NCI-H1417 treated with DMSO at 0.1 percent for 48 hours (cell line): ENCODE data around the gene HELZ2.

Experiments
- DNase-seq: peaks from one replicate; lab custom pipeline; 2025; lab: John Stamatoyannopoulos, UW

The HELZ2 gene

DNA sequence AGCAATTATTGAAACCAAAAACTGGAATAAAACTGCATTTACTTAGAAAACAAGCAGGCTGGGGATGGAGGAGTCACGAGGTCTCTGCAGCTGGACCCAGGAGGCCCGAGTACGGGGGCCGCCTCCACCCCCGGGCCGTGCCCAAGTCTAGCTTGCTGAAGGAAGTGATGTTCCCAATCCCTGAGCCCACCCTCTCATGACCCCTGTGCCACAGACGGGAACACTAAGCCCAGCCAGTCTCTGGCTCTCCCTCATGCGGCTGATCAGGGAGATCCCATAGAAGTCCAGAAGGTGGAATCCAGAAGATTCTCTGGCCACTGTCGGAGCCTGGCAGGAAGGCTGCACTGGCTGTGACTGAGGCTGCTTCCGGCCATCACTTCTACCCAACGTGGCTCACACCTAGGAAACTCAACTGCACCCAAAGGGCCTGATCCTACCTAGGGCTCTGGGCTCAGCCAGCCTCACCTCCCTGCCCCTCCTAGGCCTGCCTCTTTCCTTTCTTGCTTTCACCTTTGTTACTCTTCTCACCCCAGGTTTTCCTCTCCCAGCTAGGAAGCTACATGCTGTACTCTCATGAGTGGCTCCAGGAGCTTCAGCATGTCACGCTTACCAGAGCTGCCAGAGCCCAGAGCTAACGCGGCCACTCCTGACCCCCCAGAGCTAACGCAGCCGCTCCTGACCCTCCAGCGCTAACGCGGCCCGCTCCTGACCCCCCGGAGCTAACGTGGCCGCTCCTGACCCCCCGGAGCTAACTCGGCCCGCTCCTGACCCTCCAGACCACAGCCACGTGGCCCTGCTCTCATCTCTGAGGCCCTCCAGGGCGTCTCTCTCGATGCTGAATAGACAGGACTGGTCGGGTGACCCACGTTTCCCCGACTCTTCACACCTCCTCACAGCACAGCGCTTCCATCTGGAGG lies 24.7 kb upstream of the HELZ2 start:
- DNase-seq, result no peak

DNA sequence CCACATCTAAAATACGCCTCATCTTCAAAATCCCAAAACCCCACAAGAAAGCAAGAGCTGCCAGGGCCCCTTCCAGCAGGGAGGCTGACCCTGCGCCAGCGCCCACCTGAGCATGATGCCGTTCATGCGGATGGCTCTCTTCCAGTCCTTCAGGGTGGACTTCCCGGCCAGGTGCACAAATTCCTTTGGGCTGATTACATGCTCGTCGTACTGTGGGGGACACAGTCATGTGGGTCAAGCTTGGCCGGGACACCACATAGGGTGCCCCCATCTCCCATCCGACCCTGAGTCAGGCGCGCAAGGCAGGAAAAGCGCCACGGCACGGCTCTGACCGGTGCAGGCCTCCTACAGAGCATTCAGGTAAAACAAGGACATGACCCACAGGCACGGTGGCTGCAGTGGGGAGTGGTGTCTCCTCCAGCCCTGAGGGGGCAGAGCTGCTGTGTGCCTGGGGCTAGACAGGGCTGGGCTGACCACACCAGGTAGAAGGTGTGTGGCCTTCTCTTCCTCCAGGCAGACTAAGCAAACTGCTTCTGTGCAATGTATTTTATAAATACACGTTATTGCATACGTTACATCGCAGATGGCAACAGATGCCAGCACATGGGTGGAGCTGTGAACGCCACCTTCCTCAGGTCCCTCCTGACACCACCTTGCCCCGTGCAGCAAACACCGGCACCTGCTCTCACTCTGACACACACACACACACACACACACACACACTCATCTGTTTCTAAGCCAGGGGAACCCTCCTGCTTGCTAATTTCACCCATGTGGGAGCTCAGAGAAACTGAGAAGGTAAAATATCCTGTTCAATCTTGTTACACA lies 23.8 kb upstream of the HELZ2 start:
- no peak for DNase-seq

DNA sequence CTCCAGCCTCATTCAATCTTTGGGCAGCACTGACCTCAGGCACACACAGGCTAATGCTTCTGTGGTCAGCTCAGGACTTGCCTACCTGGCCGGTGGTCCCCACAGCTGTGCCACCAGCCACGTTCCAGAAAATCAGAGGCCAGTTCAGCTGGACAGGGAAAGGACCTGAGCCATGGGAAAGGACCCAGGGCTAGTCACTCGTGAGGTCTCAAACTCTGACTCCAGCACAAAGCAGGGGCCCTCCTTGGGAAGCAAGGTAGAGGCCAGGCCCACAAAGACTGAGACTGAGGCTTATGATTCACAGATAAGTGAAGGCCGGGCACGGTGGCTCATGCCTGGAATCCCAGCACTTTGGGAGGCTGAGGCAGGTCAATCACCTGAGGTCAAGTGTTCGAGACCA lies 22.4 kb upstream of the HELZ2 start:
- DNase-seq, result no peak

DNA sequence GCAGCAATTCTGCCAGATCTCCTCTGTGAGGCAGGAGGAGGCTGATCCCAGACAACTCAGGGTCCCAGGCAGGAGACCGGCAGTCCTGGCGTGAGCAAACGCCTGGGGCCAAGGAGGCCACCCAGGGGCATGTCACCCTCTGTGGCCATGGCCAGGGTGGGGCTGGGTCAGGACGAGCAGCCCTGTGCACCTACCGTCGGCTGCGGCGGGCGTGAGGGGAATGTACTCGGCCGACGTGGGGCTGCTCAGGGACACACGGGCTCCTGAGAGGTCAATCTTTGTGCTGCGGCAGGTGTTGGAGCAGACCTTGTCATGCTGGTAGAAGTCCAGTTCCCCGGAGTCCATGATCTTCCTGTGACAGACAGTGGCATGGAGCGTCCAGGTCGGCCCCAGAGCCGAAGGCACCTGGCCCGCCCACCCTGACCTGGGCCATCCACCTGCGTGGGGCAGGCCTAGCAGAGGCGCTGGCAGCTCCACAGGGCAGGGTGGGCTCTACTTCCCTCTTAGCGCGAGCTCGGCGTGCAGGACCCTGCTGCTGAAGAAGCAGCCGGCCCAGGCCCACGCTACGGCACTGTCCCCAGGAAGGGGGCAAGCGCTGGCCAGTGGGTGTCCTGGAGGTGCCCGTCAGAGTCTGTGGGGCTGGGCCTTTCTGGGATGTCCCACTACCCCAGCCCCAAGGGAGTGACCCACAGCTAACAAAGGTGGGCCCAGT lies 21.5 kb upstream of the HELZ2 start:
- no peak for DNase-seq

DNA sequence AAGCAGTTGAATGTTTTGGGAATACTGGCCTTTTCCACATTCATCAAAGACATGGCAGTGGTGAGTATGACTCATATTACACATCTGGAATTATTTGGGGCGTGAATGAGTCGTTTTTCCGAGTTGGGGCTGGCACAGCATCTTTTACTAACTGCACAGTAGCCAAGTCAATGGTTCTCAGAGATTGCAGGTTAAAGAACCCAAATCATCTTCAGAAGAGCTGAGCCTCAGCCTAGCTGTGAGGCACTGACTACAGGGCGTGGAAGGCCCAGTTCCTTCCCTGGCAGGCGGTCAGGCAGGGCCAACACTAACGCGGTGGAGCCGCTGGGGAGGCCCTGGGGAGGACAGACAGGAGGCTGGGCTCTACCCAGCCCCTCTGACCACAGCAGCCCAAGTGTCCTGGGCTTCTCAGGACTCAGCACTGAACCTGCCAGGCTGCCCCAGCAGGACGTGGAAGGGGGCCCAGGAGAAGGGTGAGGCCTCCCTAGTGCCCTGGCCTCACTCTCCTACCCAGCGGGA lies 20.1 kb upstream of the HELZ2 start:
- DNase-seq, result no peak

DNA sequence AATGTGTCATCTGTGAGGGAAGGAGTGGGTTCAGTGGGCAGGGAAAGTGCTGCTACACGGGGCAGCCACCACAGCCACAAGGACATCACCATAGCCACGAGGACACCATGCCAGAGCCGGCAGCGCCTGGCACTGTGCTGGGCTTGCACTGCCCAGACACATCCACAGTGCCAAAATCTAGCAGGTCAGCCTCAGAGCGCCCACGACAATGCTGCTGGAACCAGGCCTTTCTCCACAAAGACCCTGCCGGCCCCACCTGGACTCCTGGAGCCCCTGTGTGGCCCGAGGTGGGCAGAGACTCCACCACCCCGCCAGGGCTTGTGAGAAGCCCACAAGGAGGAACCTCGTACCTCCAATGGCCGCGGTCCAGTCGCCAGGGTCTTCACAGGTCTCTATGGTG lies 18.6 kb upstream of the HELZ2 start:
- DNase-seq, result no peak

DNA sequence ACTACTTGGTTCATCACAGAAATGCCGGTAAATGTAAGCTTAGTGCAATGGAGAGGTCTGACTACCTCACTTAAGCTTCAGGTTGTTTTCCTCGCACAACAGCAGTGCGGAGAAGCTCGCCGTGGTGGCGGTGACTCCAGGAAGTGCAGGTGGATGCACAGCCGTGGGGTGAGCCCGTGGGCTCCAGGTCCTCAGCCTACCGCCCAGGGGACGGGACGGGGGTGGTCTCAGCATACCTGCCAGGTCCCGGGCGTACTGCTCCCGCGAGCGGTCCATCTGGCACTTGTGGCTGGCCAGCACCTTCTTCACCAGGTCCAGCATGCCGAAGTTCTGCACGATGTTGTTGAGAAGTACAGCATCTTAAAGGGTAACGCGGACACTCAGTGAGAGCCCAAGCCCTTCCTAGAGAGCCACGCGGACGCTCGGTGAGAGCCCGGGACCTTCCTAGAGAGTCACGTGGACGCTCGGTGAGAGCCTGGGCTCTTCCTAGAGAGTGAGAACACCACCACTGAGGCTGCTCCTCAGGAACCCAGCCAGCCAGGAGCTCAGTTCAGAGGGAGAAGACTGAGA lies 17.8 kb upstream of the HELZ2 start:
- DNase-seq, result no peak

DNA sequence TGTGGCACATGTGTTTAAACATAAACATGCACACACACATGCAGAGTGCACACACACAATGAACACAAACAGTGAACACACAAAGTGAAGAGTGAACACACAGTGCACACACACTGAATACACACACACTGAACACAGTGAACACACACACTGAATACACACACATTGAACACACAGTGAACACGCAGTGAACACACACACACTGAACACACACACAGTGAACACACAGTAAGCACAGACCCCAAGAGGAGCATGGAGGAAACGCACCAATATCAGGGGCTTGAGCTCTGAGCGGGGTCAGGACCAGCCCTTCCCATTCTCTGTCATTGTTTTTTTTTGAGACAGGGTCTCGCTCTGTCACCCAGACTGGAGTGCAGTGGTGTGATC lies 17.1 kb upstream of the HELZ2 start:
- no peak for DNase-seq

DNA sequence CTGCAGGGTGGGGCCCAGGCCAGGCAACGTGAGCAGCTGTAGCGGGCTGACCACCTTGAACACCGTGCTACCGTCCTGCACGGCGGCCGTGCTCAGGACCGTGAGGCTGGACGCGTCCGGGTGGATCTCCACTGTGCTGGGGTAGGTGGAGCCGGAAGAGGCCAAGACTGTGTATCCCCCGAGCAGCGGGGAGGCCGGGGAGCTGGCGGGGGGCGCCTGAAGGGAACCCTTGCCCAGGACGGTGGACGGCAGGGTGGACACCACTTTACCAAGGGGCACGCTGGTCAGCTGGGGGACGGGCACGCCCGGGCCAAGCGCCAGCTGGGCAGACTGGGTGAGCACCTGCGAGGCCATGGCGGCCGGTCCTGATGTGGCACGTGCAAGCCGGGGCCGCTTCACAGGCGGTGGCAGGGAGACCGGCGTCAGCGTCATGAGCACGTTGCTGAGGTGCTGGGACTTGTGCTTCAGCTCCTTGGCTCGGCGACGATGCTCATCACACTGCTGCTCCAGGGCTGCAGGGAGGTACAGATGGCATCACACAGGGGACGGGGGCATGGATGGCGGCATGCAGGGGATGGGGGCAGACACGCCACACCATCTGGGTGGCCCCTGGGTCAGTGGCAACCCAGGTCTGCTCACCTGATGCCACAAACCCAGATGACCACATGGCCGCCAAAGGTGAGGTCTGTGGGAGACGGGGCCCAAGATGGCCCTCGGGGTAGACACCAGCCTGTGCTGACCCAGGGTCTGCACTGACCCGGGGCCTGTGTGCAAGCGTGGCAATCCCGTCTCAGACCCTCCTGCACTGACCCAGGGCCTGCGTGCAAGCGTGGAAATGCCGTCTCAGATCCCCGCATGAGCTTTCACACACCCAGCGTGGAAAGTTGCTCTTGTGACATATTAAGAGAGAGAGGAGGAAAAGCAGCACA lies 16.4 kb upstream of the HELZ2 start:
- no peak for DNase-seq

DNA sequence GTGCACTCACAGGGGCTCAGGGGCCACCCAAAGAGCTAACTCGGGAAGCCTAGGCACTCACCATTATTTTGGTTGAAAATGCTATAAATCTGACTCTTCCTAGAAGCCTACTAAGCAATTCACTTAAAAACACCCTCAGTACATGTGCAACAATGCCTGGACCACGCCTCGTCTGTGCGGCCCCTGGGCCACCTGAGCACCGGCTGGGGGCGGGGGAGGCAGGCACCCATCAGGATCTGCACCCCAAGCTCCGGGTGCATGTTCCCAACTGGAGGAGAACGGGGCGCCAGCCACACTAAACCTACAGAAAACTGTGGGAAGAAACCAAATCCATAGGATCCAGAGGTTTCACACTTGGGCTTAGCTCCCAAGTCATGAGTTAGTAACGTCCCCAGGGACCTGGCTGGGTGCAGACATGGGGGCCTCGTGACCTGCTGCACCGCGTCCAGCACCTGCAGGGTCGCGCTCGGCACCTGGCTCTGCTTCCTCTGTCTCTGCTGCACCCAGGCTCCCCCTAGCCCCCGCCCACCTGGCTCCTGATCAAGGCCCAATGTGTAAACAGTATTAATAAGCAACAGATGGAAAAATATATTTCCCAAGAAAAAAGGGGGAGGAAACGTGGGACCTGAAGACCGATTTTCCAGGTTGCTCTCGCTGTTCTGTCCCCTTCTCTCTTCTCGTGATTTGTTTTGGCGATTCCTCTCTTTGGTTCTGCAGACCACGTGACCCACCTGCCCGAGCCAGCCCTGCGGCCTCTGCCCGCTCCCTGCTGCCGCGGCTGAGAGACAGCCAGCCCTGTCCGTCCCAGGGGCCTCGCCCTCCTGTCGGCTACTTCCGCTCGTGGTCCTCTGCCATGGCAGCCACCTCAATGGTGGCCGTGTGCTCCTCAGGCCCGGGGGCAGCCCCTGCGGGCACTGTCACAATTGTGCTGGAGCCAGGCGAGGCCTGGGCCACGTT lies 15.5 kb upstream of the HELZ2 start:
- DNase-seq, result no peak

DNA sequence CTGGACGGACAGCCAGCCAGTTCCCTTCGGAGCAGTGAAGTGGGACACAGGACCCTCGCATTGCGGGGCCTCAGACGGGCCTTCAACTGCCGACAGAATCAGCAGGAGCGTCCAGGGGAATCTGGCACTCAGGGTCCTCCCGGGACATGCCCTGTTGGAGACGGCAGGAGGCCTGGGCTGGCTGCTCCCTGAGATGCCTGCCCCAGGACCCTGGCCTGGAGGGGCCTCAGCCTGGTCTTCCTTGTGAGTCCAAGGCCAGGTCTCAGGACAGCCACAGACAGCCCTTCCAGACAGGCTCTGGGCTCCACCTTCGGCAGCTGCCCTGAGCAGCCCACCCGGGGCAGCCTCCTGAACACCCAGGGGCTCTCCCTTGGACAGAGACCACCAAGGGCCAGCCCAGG lies 14.6 kb upstream of the HELZ2 start:
- no peak for DNase-seq

DNA sequence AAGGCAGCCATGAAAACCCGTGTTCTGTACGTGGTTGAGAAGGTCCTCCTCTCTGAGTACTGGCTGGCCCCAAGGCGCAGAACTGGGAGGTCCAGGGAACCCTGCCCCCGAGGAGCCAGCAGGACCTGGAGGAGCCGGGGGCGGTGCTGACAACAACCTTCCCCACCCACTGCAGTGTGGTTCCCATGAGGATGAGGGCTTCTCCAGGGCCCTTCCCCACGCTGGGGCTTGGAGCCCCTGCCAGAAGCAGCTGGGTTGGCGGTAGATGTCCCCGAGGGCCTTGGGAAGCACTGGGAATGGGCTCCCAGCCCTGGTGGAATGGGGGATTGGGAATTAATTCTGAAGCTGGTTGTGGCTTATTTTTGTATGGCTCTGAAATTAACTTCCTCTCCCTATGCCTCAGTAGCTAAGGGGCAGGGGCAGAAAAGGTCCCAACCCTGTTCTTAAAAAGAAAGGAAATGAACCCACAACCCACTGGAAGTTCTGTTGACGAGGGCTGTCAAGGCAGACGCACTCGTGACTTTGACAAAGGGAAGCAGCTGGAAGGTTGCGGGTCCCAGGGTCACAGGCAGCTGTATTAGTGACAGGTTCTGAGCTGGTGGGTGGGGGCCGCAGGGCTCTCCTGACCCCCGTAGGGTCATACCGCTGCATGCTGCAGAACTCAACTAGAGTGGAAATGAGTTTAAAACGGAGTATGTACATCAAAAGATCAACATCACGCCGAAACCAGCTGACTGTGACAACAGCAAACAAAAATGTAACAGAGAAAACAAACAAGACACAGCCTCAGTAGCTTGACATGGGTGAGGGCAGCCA lies 13.9 kb upstream of the HELZ2 start:
- no peak for DNase-seq

DNA sequence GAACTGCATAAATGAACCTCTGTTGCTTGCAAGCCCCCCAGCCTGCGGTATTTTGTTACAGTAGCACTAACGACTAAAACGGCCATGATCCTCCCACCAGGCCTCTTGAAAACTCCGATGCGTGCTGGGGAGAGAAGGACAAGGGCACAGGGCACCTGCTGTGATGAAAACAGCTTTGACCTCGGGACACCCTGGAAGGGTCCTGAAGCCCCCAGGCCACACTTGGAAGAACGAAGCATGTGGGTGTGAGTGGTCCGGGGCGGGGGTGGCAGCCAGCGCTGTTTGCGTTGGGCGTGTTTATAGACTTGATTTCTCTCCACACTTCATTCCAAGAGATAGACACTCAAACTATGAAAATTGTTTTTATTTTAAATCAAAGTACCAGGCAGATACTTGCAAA lies 13.2 kb upstream of the HELZ2 start:
- no peak for DNase-seq

DNA sequence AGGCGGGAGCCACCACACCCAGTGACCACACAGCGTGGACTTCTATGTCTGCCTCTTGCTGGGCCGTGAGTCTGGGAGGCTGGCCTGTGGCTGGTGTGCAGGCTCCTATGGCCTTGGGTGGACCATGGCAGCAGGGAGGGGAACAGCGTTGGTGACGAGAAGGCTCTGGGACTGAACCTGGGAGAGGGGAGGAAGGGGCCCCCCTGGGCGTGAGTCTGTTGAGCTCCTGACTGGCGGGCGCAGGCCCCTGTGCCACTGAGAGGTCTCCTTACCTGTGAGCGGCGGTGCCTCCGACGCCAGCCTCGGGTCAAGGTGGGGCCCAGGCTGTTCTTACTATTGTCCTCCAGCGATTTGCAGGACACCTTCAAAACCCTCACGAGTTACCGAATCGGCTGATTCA lies 12.8 kb upstream of the HELZ2 start:
- DNase-seq, result no peak

DNA sequence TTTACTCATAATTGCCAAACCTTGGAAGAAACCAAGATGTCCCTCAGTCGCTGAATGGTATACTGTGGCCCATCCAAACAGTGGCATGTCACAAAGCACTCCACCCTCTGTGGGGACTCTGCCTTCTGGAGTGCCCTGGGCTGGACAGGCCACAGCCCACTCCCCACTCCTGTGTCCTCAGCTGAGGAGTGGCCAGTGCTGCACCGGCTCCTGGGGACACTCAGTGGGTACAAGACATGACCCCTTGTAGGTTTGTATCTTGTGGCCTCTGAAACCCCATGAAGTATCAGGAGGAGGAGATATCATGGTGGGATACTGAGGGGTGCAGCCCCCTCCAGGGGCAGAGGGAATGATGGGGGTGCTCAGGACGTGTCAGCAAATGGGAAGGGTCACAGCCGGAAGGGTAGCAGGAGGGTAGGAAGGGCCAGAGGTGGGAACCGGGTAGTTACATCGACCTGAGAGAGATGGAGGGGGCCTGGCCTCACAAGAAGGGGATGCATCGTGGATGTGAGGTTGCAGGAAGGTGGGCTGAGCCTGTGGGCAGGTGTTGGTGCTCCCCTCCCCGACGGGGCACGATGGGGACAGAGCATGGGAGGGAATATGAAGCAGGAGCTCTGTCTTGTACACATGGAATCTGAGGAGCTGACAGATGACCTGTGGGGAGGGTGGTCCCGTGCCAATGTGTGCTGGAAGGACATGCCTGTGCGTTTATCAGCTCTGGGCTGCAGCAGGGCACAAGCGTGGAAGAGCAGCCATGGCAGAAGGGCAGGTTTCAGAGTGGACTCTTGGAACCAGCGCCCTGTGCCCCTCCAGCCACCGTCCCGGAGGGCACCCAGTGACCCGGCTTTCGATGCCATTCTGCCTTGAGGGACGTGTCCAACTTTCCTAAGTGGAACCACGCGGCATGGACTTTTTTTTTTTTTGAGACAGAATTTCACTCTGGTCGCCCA lies 11.9 kb upstream of the HELZ2 start:
- DNase-seq, result no peak

DNA sequence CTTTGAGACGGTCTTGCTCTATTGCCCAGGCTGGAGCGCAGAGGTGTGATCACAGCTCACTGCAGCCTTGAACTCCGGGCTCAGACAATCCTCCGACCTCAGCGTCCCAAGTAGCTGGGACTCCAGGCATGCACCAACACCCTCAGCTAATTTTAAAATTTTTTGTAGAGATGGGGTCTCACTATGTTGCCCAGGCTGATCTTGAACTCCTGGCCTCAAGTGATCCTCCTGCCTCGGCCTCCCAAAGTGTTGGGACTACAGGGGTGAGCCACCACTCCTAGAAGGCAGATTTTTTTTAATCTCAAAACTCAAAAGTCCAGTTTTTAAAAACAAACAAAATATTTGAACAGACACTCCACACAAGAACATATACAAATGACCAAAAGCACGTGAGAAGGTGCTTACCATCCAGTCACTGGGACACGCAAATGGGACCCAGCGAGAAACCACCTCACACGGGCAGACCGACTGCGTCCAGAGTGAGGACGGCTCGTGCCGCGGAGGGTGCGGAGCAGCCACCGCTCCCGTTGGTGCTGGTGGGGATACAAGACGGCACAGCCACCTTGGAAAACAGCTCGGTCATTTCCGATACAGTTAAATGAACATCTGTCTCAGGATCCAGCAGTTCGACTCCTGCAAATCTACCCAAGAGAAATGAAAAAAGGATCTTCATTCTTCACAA lies 8.5 kb upstream of the HELZ2 start:
- no peak for DNase-seq

DNA sequence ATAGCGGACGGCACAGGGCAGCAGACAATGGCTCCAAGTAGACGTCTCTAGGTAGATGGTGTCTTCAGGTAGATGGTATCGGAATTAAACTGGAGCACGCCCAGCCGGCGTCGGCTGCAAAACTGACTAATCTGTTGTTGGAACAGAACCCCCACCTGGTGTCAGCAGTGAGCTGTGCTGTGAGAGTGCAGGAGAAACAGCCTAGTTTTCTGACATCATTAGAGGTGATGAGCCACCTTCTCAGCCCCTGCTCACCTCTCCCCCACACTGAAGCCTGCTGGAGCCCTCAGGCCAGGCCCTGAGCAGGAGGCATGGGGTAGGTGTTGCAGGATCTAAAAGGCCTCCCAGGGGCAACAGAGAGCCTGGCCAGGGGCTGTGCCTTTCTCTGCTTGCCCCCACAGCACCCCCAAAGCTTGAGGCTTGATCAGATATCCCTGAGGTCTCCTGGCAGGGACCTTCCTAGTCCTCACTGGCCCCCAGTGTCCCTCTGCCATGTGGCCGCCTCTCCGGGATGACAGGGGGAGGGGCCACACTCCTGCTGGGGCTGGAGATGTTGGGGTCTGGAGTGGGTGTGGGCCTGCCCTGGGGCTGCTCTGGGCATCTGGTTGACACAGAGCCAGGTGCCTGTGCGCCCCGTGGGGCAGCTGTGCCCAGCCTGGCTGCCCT lies 6.9 kb upstream of the HELZ2 start:
- DNase-seq, result no peak
